A549 (cell line): ENCODE results near the gene MCTP1. TPM values are rescaled to one million over a fixed set of nuclear protein-coding genes. Genes with fewer than 3 reads are reported as not detected.

Experiments
- ATAC-seq, 2 experiments: fragments of 200-7000 bp in 1 of 2; fragments of >200 bp in 1 of 2; cut with Nextera tagmentation in 1 of 2; cut with Tn5 transposase in 1 of 2; 3 replicates each; pipeline versions ENCODE4 v1.8.0 to v1.9.1; 2018 to 2020; ENCODE audit warnings: mild to moderate bottlenecking in 1 of 2, moderate library complexity in 1 of 2
- CTCF ChIA-PET: fragments of 300-600 bp; sonication (Branson Sonifier 250); formaldehyde crosslinking; extraction: SDS; loops from one replicate; lab custom pipeline; 2021; ENCODE audit warnings: antibody characterized with exemption, inconsistent platforms; lab: Yijun Ruan, JAX
- POLR2A ChIA-PET: fragments of 350-600 bp; formaldehyde crosslinking; extraction: SDS; loops from one replicate; lab custom pipeline; 2021; ENCODE audit warnings: antibody characterized with exemption, inconsistent platforms; lab: Yijun Ruan, JAX
- DNase-seq, 2 experiments: peaks; one replicate each; pipeline versions ENCODE4 v3.0.0 to v3.0.0-alpha.2; 2011 to 2016; ENCODE audit warnings: low read depth in 1 of 2, low spot score in 1 of 2
- FAIRE-seq: peaks from 2 replicates; lab custom pipeline; 2011; peaks lifted over from hg19 to GRCh38; lab: Jason Lieb, UNC
- H3K27ac ChIP-seq, 2 experiments: fragments of >200 bp; sonication (Bioruptor Twin); formaldehyde crosslinking; 3 replicates each; pipeline ENCODE4 v1.5.1; 2016 to 2017
- H3K4me1 ChIP-seq: fragments of >200 bp; sonication (Bioruptor Twin); formaldehyde crosslinking; 3 replicates; pipeline ENCODE4 v1.6.1; 2016
- H3K4me2 ChIP-seq: fragments of >200 bp; sonication (Bioruptor Twin); formaldehyde crosslinking; 3 replicates; pipeline ENCODE4 v1.6.1; 2016
- H3K4me3 ChIP-seq: fragments of >200 bp; sonication (Bioruptor Twin); formaldehyde crosslinking; 3 replicates; pipeline ENCODE4 v1.5.1; 2016
- H3K9me3 ChIP-seq: fragments of >200 bp; sonication (Bioruptor Twin); formaldehyde crosslinking; 3 replicates; pipeline ENCODE4 v1.6.1; 2016
- ATOH8 ChIP-seq: fragments of 250-450 bp; sonication (Bioruptor Pico); IDR thresholded peaks from 2 replicates; pipeline ENCODE4 v1.5.0; 2020; ENCODE audit warnings: low read depth, mild to moderate bottlenecking, moderate library complexity
- CBX2 ChIP-seq: fragments of 200-600 bp; sonication (generic); IDR thresholded peaks from 2 replicates; pipeline ENCODE4 v1.6.1; 2016; ENCODE audit warnings: low read depth, mild to moderate bottlenecking, borderline replicate concordance
- CTCF ChIP-seq: fragments of >200 bp; sonication (Bioruptor Twin); formaldehyde crosslinking; IDR thresholded peaks from 3 replicates; pipeline ENCODE4 v1.5.1; 2016
- EP300 ChIP-seq, 2 experiments: fragments of >200 bp; sonication (Bioruptor Twin); formaldehyde crosslinking; IDR thresholded peaks; 2 replicates in 1 of 2; 3 replicates in 1 of 2; pipeline ENCODE4 v1.6.1; 2016 to 2017
- FOSL2 ChIP-seq, 2 experiments: fragments of 450-650 bp in 1 of 2; fragments of >200 bp in 1 of 2; sonication (Bioruptor Twin) in 1 of 2; formaldehyde crosslinking; IDR thresholded peaks; 2 replicates each; pipeline versions ENCODE4 v1.5.0 to v1.6.1; 2016 to 2020; ENCODE audit warnings: mild to moderate bottlenecking in 1 of 2, moderate library complexity in 1 of 2
- HEYL ChIP-seq: fragments of 250-450 bp; sonication (Bioruptor Pico); IDR thresholded peaks from 2 replicates; pipeline ENCODE4 v1.8.0; 2021; ENCODE audit warnings: mild to moderate bottlenecking, moderate library complexity
- HMGXB4 ChIP-seq: fragments of 250-450 bp; sonication (Bioruptor Pico); IDR thresholded peaks from 2 replicates; pipeline ENCODE4 v1.5.0; 2021; ENCODE audit warnings: mild to moderate bottlenecking, moderate library complexity, borderline replicate concordance
- JUNB ChIP-seq: fragments of >200 bp; sonication (Bioruptor Twin); formaldehyde crosslinking; IDR thresholded peaks from 2 replicates; pipeline ENCODE4 v1.6.1; 2016
- MAX ChIP-seq: IDR thresholded peaks from 2 replicates; pipeline ENCODE4 v1.6.1; 2012
- PBX3 ChIP-seq: IDR thresholded peaks from 2 replicates; pipeline ENCODE4 v1.6.1; 2012
- REST ChIP-seq: fragments of 200-600 bp; sonication (generic); IDR thresholded peaks from 2 replicates; pipeline ENCODE4 v1.6.1; 2016; ENCODE audit warnings: antibody characterized with exemption, mild to moderate bottlenecking, moderate library complexity
- SREBF2 ChIP-seq: fragments of 450-650 bp; IDR thresholded peaks from 2 replicates; pipeline ENCODE4 v1.6.1; 2014; ENCODE audit warnings: mild to moderate bottlenecking, moderate library complexity
- TFCP2L1 ChIP-seq: fragments of 250-450 bp; sonication (Bioruptor Pico); IDR thresholded peaks from 2 replicates; pipeline ENCODE4 v1.5.0; 2021; ENCODE audit warnings: mild to moderate bottlenecking
- WGBS: methylation state at CpG from one replicate; pipeline ENCODE4 v1.1.6; 2017; ENCODE audit errors: missing lambda C conversion rate; 5-methylcytosine and 5-hydroxymethylcytosine counted together
- polyA plus RNA-seq, 4 experiments: library from polyadenylated mRNA; depleted of rRNA in 3 of 4; stranded (reverse); fragments of >200 nt; fragmentation: RNase III in 1 of 4; extraction: RNeasy Plus Mini Kit Qiagen cat#74134 plus additional on column Dnase treatment in 1 of 4; gene quantifications; 2 replicates in 3 of 4; 3 replicates in 1 of 4; pipeline ENCODE4 v1.2.3, GENCODE V29; 2011 to 2017

The MCTP1 gene
- polyA plus RNA-seq, 2 of the 4 experiments (the other 2 are of a cell fraction): 5.4 to 6.9 TPM

- TF ChIP-seq HMGXB4 (CRISPR knock-in tag) (no peak), ATOH8 (CRISPR knock-in tag) (no peak), TFCP2L1 (CRISPR knock-in tag) (no peak), JUNB (no peak)
Observed at GRCh38 chr5:95102080-95102479, 182.8 kb downstream of the MCTP1 start (continued).

GRCh38 chr5:95100551-95100950, 184.3 kb downstream of the MCTP1 start:
- POLR2A ChIA-PET: no interaction called here
- WGBS: 60% methylated on average over 1 of the region's 1 CpG
- FAIRE-seq: no peak
- CTCF ChIA-PET: no interaction called here
- no peak overlapping the region for H3K27ac ChIP-seq
- H3K4me1 ChIP-seq: no peaks in the 10 kb centered on the region
- no peak overlapping the region for H3K4me2 ChIP-seq
- no peak overlapping the region for H3K4me3 ChIP-seq
- 0 out of 3 replicates have a peak, but pooled peaks cover 2% of the 10 kb centered on the region for H3K9me3 ChIP-seq
- no peak for TF ChIP-seq CBX2
- ATAC-seq: no peak
- no peak for DNase-seq

- ATAC-seq (no peak), DNase-seq (no peak), FAIRE-seq (no peak)
- ChIA-PET POLR2A (no interaction called here), CTCF (no interaction called here)
- H3K27ac ChIP-seq: no peak overlapping the region
- no peak overlapping the region for H3K4me3 ChIP-seq
- 0 out of 3 replicates have a peak, but pooled peaks cover 2% of the 10 kb centered on the region for H3K9me3 ChIP-seq
- 8% methylated on average over 2 of the region's 2 CpGs for WGBS
- no peak overlapping the region for H3K4me2 ChIP-seq
- no peaks in the 10 kb centered on the region for H3K4me1 ChIP-seq
- TF ChIP-seq HMGXB4 (CRISPR knock-in tag): no peak
- no peak for TF ChIP-seq FOSL2 (IDR thresholded peaks at IDR 0.05)
- 0 out of 2 replicates have a peak, but pooled peaks have one; percentile 14 for TF ChIP-seq FOSL2 (CRISPR knock-in tag; IDR thresholded peaks at IDR 0.05)
Observed at GRCh38 chr5:95098012-95098411, 186.9 kb downstream of the MCTP1 start.

GRCh38 chr5:95093211-95093610, 191.7 kb downstream of the MCTP1 start:
- H3K27ac ChIP-seq: no peak overlapping the region

More at GRCh38 chr5:95093211-95093610, 191.7 kb downstream of the MCTP1 start:
- POLR2A ChIA-PET: interaction anchor here (1.2 kb wide), 1 partner anchor 12 kb away, joined by 4 read pairs; no protein-coding TSS in a partner anchor
- no peak overlapping the region for H3K4me2 ChIP-seq
- no peak overlapping the region for H3K4me3 ChIP-seq
- 0 out of 3 replicates have a peak, but pooled peaks cover 2% of the 10 kb centered on the region for H3K9me3 ChIP-seq
- no peak for DNase-seq
- TF ChIP-seq SREBF2 (no peak), PBX3 (no peak), CTCF (no peak), REST (no peak), MAX (no peak), EP300 (IDR thresholded peaks at IDR 0.05) (no peak), HEYL (CRISPR knock-in tag) (no peak)
- no peak for ATAC-seq
- WGBS: 6% methylated on average over 1 of the region's 1 CpG
- CTCF ChIA-PET: no interaction called here
- no peak for FAIRE-seq
- H3K4me1 ChIP-seq: no peaks in the 10 kb centered on the region
